HUES48 (cell line): ENCODE data around the gene CCDC78.
A peak's percentile ranks its signal among the peaks of the same experiment; 100 is the strongest.

Source experiments
- H3K27ac ChIP-seq: one replicate; pipeline ENCODE4 v1.7.0; 2013; ENCODE audit warnings: low read depth, low read length, inconsistent platforms
- H3K27me3 ChIP-seq: 2 replicates; pipeline ENCODE4 v1.6.1; 2013; ENCODE audit warnings: mild to moderate bottlenecking, low read length; ENCODE audit not compliant: control insufficient read depth, insufficient read depth
- H3K36me3 ChIP-seq: 2 replicates; pipeline ENCODE4 v1.6.1; 2013; ENCODE audit warnings: low read length; ENCODE audit not compliant: control insufficient read depth, insufficient read depth
- H3K4me1 ChIP-seq: 2 replicates; pipeline ENCODE4 v1.6.1; 2013; ENCODE audit warnings: mild to moderate bottlenecking, low read length; ENCODE audit not compliant: control insufficient read depth, insufficient read depth
- H3K4me3 ChIP-seq: 2 replicates; pipeline ENCODE4 v1.5.1; 2013; ENCODE audit warnings: mild to moderate bottlenecking, low read depth, low read length
- H3K9ac ChIP-seq: 2 replicates; pipeline ENCODE4 v1.6.1; 2013; ENCODE audit warnings: mild to moderate bottlenecking, low read depth, low read length, moderate library complexity
- H3K9me3 ChIP-seq: 2 replicates; pipeline ENCODE4 v1.6.1; 2013; ENCODE audit warnings: low read length; ENCODE audit not compliant: control insufficient read depth, insufficient read depth

CCDC78 gene

GRCh38 chr16:726438-727290 is at the start of gene CCDC78, which contains the start of gene HAGHL:
Gene CCDC78 (minus strand): TSS chr16:726443. CDS start chr16:726367, 76 bp downstream.
Gene HAGHL (plus strand): TSS chr16:727106. CDS start chr16:727510, 404 bp downstream.
- Histone ChIP-seq H3K27ac (peak within 1 kb of the TSS; percentile 42), H3K9me3 (no peaks in the 10 kb centered on the region), H3K4me3 (peak within 1 kb of the TSS; percentile 66), H3K4me1 (peaks cover 3% of the 10 kb centered on the region; the same call in 1 of the 2 replicates), H3K27me3 (no peaks in the 10 kb centered on the region; the same call in 1 of the 2 replicates), H3K36me3 (peaks cover 10% of the 10 kb centered on the region; the same call in 1 of the 2 replicates), H3K9ac (no peak within 1 kb of the TSS; the same call in 1 of the 2 replicates)

GRCh38 chr16:775236-775796 is 49.1 kb upstream of the CCDC78 start:
- no peaks in the 10 kb centered on the region for H3K4me1 ChIP-seq

GRCh38 chr16:774086-775001 is 48.1 kb upstream of the CCDC78 start:
- Histone ChIP-seq H3K27me3 (no peaks in the 10 kb centered on the region), H3K4me1 (no peaks in the 10 kb centered on the region), H3K36me3 (no peaks in the 10 kb centered on the region), H3K9me3 (no peaks in the 10 kb centered on the region), H3K4me3 (no peak overlapping the region), H3K27ac (no peak overlapping the region), H3K9ac (no peak overlapping the region)

More at GRCh38 chr16:775236-775796, 49.1 kb upstream of the CCDC78 start:
- H3K27ac ChIP-seq = no peak overlapping the region
- H3K27me3 ChIP-seq = no peaks in the 10 kb centered on the region
- H3K4me3 ChIP-seq = no peak overlapping the region
- H3K9me3 ChIP-seq = no peaks in the 10 kb centered on the region
- no peaks in the 10 kb centered on the region for H3K36me3 ChIP-seq
- no peak overlapping the region for H3K9ac ChIP-seq

GRCh38 chr16:772959-773358 is 46.7 kb upstream of the CCDC78 start:
- Histone ChIP-seq H3K36me3 (no peaks in the 10 kb centered on the region), H3K4me1 (no peaks in the 10 kb centered on the region), H3K4me3 (no peak overlapping the region), H3K27me3 (no peaks in the 10 kb centered on the region), H3K9ac (no peak overlapping the region), H3K27ac (no peak overlapping the region), H3K9me3 (no peaks in the 10 kb centered on the region)

GRCh38 chr16:770411-770810 is 44.2 kb upstream of the CCDC78 start:
- H3K27me3 ChIP-seq = no peaks in the 10 kb centered on the region
- H3K27ac ChIP-seq = no peak overlapping the region
- H3K9me3 ChIP-seq = no peaks in the 10 kb centered on the region
- no peak overlapping the region for H3K4me3 ChIP-seq
- no peak overlapping the region for H3K9ac ChIP-seq
- no peaks in the 10 kb centered on the region for H3K36me3 ChIP-seq
- H3K4me1 ChIP-seq = no peaks in the 10 kb centered on the region

GRCh38 chr16:769934-770333 is 43.7 kb upstream of the CCDC78 start:
- peak overlapping the region; percentile 28 for H3K27ac ChIP-seq
- no peaks in the 10 kb centered on the region for H3K36me3 ChIP-seq
- H3K4me3 ChIP-seq = no peak overlapping the region
- no peaks in the 10 kb centered on the region for H3K9me3 ChIP-seq
- H3K4me1 ChIP-seq = no peaks in the 10 kb centered on the region
- no peak overlapping the region for H3K9ac ChIP-seq
- H3K27me3 ChIP-seq = no peaks in the 10 kb centered on the region

GRCh38 chr16:769184-769784 is 43.0 kb upstream of the CCDC78 start:
- H3K27me3 ChIP-seq = no peaks in the 10 kb centered on the region
- no peaks in the 10 kb centered on the region for H3K9me3 ChIP-seq
- H3K27ac ChIP-seq = peak overlapping the region; percentile 28
- no peaks in the 10 kb centered on the region for H3K4me1 ChIP-seq
- no peak overlapping the region for H3K9ac ChIP-seq
- no peak overlapping the region for H3K4me3 ChIP-seq
- no peaks in the 10 kb centered on the region for H3K36me3 ChIP-seq

GRCh38 chr16:768428-768827 is 42.2 kb upstream of the CCDC78 start:
- H3K9me3 ChIP-seq = no peaks in the 10 kb centered on the region
- no peaks in the 10 kb centered on the region for H3K4me1 ChIP-seq
- H3K27ac ChIP-seq = no peak overlapping the region
- no peaks in the 10 kb centered on the region for H3K36me3 ChIP-seq
- H3K4me3 ChIP-seq = no peak overlapping the region
- H3K27me3 ChIP-seq = no peaks in the 10 kb centered on the region
- H3K9ac ChIP-seq = no peak overlapping the region

- Histone ChIP-seq H3K27me3 (no peaks in the 10 kb centered on the region), H3K4me3 (no peak overlapping the region), H3K9me3 (no peaks in the 10 kb centered on the region), H3K36me3 (no peaks in the 10 kb centered on the region), H3K9ac (no peak overlapping the region), H3K27ac (no peak overlapping the region), H3K4me1 (no peaks in the 10 kb centered on the region)
Observed at GRCh38 chr16:767743-768235, 41.5 kb upstream of the CCDC78 start.

- Histone ChIP-seq H3K27me3 (no peaks in the 10 kb centered on the region), H3K4me1 (no peaks in the 10 kb centered on the region), H3K36me3 (no peaks in the 10 kb centered on the region), H3K4me3 (no peak overlapping the region), H3K9me3 (no peaks in the 10 kb centered on the region), H3K9ac (no peak overlapping the region), H3K27ac (no peak overlapping the region)
Observed at GRCh38 chr16:766820-767640, 40.8 kb upstream of the CCDC78 start.
